ENCODE measurements around the gene HARS1.
A peak's percentile ranks its signal among the peaks of the same experiment; 100 is the strongest.
"Not testable (repeated sequence)": the region's sequence is repeated elsewhere in the genome, so short reads cannot be mapped to it uniquely, and the experiment has no call there.

Gene HARS1

GRCh38 chr5:140718266-140718592 lies 27.1 kb upstream of the HARS1 start:
- no peak for TF ChIP-seq CTCF (IDR thresholded peaks at IDR 0.05; ENCODE audit: unreplicated experiment in 3 of 3)
- H3K27ac Mint-ChIP-seq: no peak overlapping the region
- H3K9me3 Mint-ChIP-seq: no peaks in the 10 kb centered on the region
- peaks cover 4% of the 10 kb centered on the region for H3K27me3 Mint-ChIP-seq (ENCODE audit: low read depth)
- H3K4me3 Mint-ChIP-seq: no peak overlapping the region
- no peaks in the 10 kb centered on the region for H3K4me1 Mint-ChIP-seq
- no peaks in the 10 kb centered on the region for H3K36me3 Mint-ChIP-seq (ENCODE audit: low read depth)

- not testable (repeated sequence) for H3K4me1 Mint-ChIP-seq; H3K36me3 Mint-ChIP-seq (ENCODE audit: low read depth); H3K27me3 Mint-ChIP-seq (ENCODE audit: low read depth); H3K9me3 Mint-ChIP-seq; H3K27ac Mint-ChIP-seq; H3K4me3 Mint-ChIP-seq
Observed at GRCh38 chr5:140716238-140716637, 25.1 kb upstream of the HARS1 start.

- H3K27me3 Mint-ChIP-seq (ENCODE audit: low read depth): peaks cover 5% of the 10 kb centered on the region
- TF ChIP-seq CTCF (IDR thresholded peaks at IDR 0.05; ENCODE audit: unreplicated experiment in 3 of 3): no peak
- H3K36me3 Mint-ChIP-seq (ENCODE audit: low read depth): no peaks in the 10 kb centered on the region
- no peak overlapping the region for H3K27ac Mint-ChIP-seq
- no peak overlapping the region for H3K4me3 Mint-ChIP-seq
- peaks cover 5% of the 10 kb centered on the region for H3K4me1 Mint-ChIP-seq
- peaks cover 5% of the 10 kb centered on the region for H3K9me3 Mint-ChIP-seq
Observed at GRCh38 chr5:140713562-140714094, 22.5 kb upstream of the HARS1 start.

- Mint-ChIP-seq H3K36me3 (ENCODE audit: low read depth) (peaks cover 8% of the 10 kb centered on the region), H3K4me1 (peaks cover 5% of the 10 kb centered on the region), H3K4me3 (peak overlapping the region; percentile 86 to 90 (median 89)), H3K9me3 (peaks cover 5% of the 10 kb centered on the region), H3K27ac (no peak overlapping the region), H3K27me3 (ENCODE audit: low read depth) (peaks cover 5% of the 10 kb centered on the region)
- no peak for TF ChIP-seq CTCF (IDR thresholded peaks at IDR 0.05; ENCODE audit: unreplicated experiment in 3 of 3)
Observed at GRCh38 chr5:140711794-140712193, 20.6 kb upstream of the HARS1 start.

GRCh38 chr5:140710899-140711552 lies 19.9 kb upstream of the HARS1 start:
- H3K27ac Mint-ChIP-seq: peak overlapping the region; percentile 52 to 82 (median 55)
- H3K27me3 Mint-ChIP-seq (ENCODE audit: low read depth): peaks cover 5% of the 10 kb centered on the region
- H3K9me3 Mint-ChIP-seq: peaks cover 5% of the 10 kb centered on the region
- peak overlapping the region; percentile 86 to 90 (median 89) for H3K4me3 Mint-ChIP-seq
- H3K36me3 Mint-ChIP-seq (ENCODE audit: low read depth): peaks cover 15% of the 10 kb centered on the region
- TF ChIP-seq CTCF (IDR thresholded peaks at IDR 0.05; ENCODE audit: unreplicated experiment in 3 of 3): no peak
- H3K4me1 Mint-ChIP-seq: peaks cover 5% of the 10 kb centered on the region

GRCh38 chr5:140708787-140709186 lies 17.6 kb upstream of the HARS1 start:
- H3K36me3 Mint-ChIP-seq (ENCODE audit: low read depth): peaks cover 34% of the 10 kb centered on the region
- not testable (repeated sequence) for H3K27ac Mint-ChIP-seq; H3K27me3 Mint-ChIP-seq (ENCODE audit: low read depth); H3K4me3 Mint-ChIP-seq; H3K9me3 Mint-ChIP-seq; H3K4me1 Mint-ChIP-seq

GRCh38 chr5:140707812-140708211 lies 16.6 kb upstream of the HARS1 start:
- H3K4me3 Mint-ChIP-seq: peak overlapping the region in 1 of 3 experiments; percentile 18
- peaks cover 39% of the 10 kb centered on the region for H3K36me3 Mint-ChIP-seq (ENCODE audit: low read depth)
- no peak for TF ChIP-seq CTCF (IDR thresholded peaks at IDR 0.05; ENCODE audit: unreplicated experiment in 3 of 3)
- H3K9me3 Mint-ChIP-seq: peaks cover 5% of the 10 kb centered on the region
- H3K27me3 Mint-ChIP-seq (ENCODE audit: low read depth): peaks cover 5% of the 10 kb centered on the region
- peaks cover 5% of the 10 kb centered on the region for H3K4me1 Mint-ChIP-seq
- H3K27ac Mint-ChIP-seq: no peak overlapping the region

Data from nephron (organoid).